GM12878 (cell line): ENCODE data around the gene SGO1. TPM values are rescaled to one million over a fixed set of nuclear protein-coding genes. Genes with fewer than 3 reads are reported as not detected.

Experiments
- ATAC-seq: fragments of 200-7000 bp; cut with Tn5 transposase; 3 replicates; pipeline ENCODE4 v1.9.1; 2020; ENCODE audit warnings: mild to moderate bottlenecking, moderate library complexity
- BruUV-seq: library from RNA; stranded (reverse); fragments of 400-500 nt; replicated peaks from 2 replicates; lab custom pipeline; 2021; lab: Mats Ljungman, UMichigan
- CTCF ChIA-PET: fragments of 300-600 bp; sonication (Branson Sonifier 250); formaldehyde crosslinking; extraction: SDS; loops from one replicate; lab custom pipeline; 2021; ENCODE audit warnings: inconsistent platforms; lab: Yijun Ruan, JAX
- POLR2A ChIA-PET: fragments of 350-600 bp; formaldehyde crosslinking; extraction: SDS; loops from one replicate; lab custom pipeline; 2021; ENCODE audit warnings: inconsistent platforms; lab: Charles Lee
- RAD21 ChIA-PET: fragments of 300-600 bp; sonication (Branson Sonifier 250); formaldehyde crosslinking; loops from one replicate; lab custom pipeline; 2023; ENCODE audit warnings: antibody characterized with exemption; ENCODE audit not compliant: unreplicated experiment; lab: Charles Lee
- SMC1A ChIA-PET: fragments of 300-600 bp; sonication (Branson Sonifier 250); formaldehyde crosslinking; loops from one replicate; lab custom pipeline; 2023; ENCODE audit not compliant: unreplicated experiment, uncharacterized antibody; lab: Charles Lee
- DNase-seq: peaks from one replicate; pipeline ENCODE4 v3.0.0-alpha.2; 2011; ENCODE audit warnings: low read depth, low spot score
- FAIRE-seq: peaks from 3 replicates; lab custom pipeline; 2011; peaks lifted over from hg19 to GRCh38; lab: Jason Lieb, UNC
- H2AFZ ChIP-seq: 2 replicates; pipeline ENCODE4 v1.6.0; 2011; ENCODE audit warnings: low read depth, low read length, control low read depth; ENCODE audit not compliant: control insufficient read depth
- H3K27ac ChIP-seq: 2 replicates; pipeline ENCODE4 v1.5.1; 2011; ENCODE audit warnings: control low read depth; ENCODE audit not compliant: control insufficient read depth, insufficient read depth
- H3K27me3 ChIP-seq, 2 experiments: replicated peaks in 1 of 2; 2 replicates each; pipeline versions ENCODE4 v1.6.0 to v1.6.1; 2011; ENCODE audit warnings: low read length in 1 of 2; ENCODE audit not compliant: control insufficient read depth in 2 of 2, insufficient read depth in 2 of 2
- H3K36me3 ChIP-seq, 2 experiments: 2 replicates each; pipeline ENCODE4 v1.5.1; 2011; ENCODE audit warnings: low read length in 1 of 2; ENCODE audit not compliant: control insufficient read depth in 2 of 2, insufficient read depth in 2 of 2
- H3K4me1 ChIP-seq: 2 replicates; pipeline ENCODE4 v1.6.1; 2011; ENCODE audit warnings: mild to moderate bottlenecking, low read length, moderate library complexity, mixed read lengths; ENCODE audit not compliant: control insufficient read depth, insufficient read depth
- H3K4me2 ChIP-seq: 2 replicates; pipeline ENCODE4 v1.6.0; 2011; ENCODE audit warnings: control low read depth; ENCODE audit not compliant: control insufficient read depth, insufficient read depth
- H3K4me3 ChIP-seq: fragments of 200-600 bp; sonication (generic); 2 replicates; pipeline ENCODE4 v1.5.1; 2016
- H3K79me2 ChIP-seq: 2 replicates; pipeline ENCODE4 v1.6.0; 2011; ENCODE audit warnings: low read length; ENCODE audit not compliant: control insufficient read depth, insufficient read depth
- H3K9ac ChIP-seq: 2 replicates; pipeline ENCODE4 v1.8.0; 2011; ENCODE audit warnings: low read length, control low read depth, mixed read lengths; ENCODE audit not compliant: control insufficient read depth, insufficient read depth
- H3K9me3 ChIP-seq: replicated peaks from 3 replicates; pipeline ENCODE4 v1.5.1; 2011; ENCODE audit warnings: mild to moderate bottlenecking, low read length; ENCODE audit not compliant: control insufficient read depth, insufficient read depth
- H4K20me1 ChIP-seq: 2 replicates; pipeline ENCODE4 v1.6.0; 2011; ENCODE audit not compliant: control insufficient read depth, insufficient read depth
- HDGF ChIP-seq: fragments of 450-650 bp; IDR thresholded peaks from 2 replicates; pipeline ENCODE4 v1.6.1; 2016; ENCODE audit warnings: antibody characterized with exemption
- IKZF2 ChIP-seq, 2 experiments: fragments of 450-650 bp; IDR thresholded peaks; 2 replicates each; pipeline ENCODE4 v1.6.1; 2017; ENCODE audit warnings: mild to moderate bottlenecking in 2 of 2, moderate library complexity in 2 of 2
- IRF4 ChIP-seq: IDR thresholded peaks from 2 replicates; pipeline ENCODE4 v1.6.1; 2011; ENCODE audit warnings: low read depth, low read length
- LARP7 ChIP-seq: fragments of 450-650 bp; IDR thresholded peaks from 2 replicates; pipeline ENCODE4 v1.6.1; 2017; ENCODE audit warnings: mild to moderate bottlenecking
- MYC ChIP-seq: IDR thresholded peaks from 2 replicates; pipeline ENCODE4 v1.6.1; 2011; ENCODE audit warnings: mild to moderate bottlenecking, low read length, moderate library complexity, inconsistent platforms; ENCODE audit not compliant: insufficient read depth, insufficient replicate concordance, insufficient read length, severe bottlenecking
- NFYA ChIP-seq: IDR thresholded peaks from 2 replicates; pipeline ENCODE4 v1.6.1; 2011; ENCODE audit warnings: low read depth, mild to moderate bottlenecking, low read length, improper control_type of control experiment, borderline replicate concordance
- RAD21 ChIP-seq: IDR thresholded peaks from 2 replicates; pipeline ENCODE4 v1.6.1; 2011; ENCODE audit warnings: mild to moderate bottlenecking, low read depth, low read length, moderate library complexity; ENCODE audit not compliant: insufficient read depth
- RELA ChIP-seq: fragments of 450-650 bp; IDR thresholded peaks from 2 replicates; pipeline ENCODE4 v1.8.0; 2014; ENCODE audit warnings: borderline replicate concordance; ENCODE audit not compliant: partially characterized antibody
- SIN3A ChIP-seq: IDR thresholded peaks from 2 replicates; pipeline ENCODE4 v1.6.1; 2012; ENCODE audit warnings: low read depth, low read length, improper control_type of control experiment
- SMARCA5 ChIP-seq: fragments of 450-650 bp; IDR thresholded peaks from 2 replicates; pipeline ENCODE4 v1.6.1; 2017; ENCODE audit warnings: mild to moderate bottlenecking
- STAT3 ChIP-seq: IDR thresholded peaks from 2 replicates; pipeline ENCODE4 v1.6.1; 2011; ENCODE audit warnings: low read depth, low read length, improper control_type of control experiment
- ZNF384 ChIP-seq: IDR thresholded peaks from 2 replicates; pipeline ENCODE4 v1.6.1; 2012; ENCODE audit warnings: low read depth, mild to moderate bottlenecking, low read length, improper control_type of control experiment, borderline replicate concordance
- WGBS: methylation state at CpG from one replicate; pipeline ENCODE4 v1.1.6; 2016; ENCODE audit warnings: low lambda C conversion rate; ENCODE audit not compliant: insufficient replicate concordance, insufficient coverage; ENCODE audit errors: missing lambda C conversion rate; 5-methylcytosine and 5-hydroxymethylcytosine counted together
- in situ Hi-C: fragments of 300-500 bp; cut with MboI; formaldehyde crosslinking; loops from 9 replicates; pipeline ENCODE4 v1.14.3; 2018; ENCODE audit warnings: mixed read lengths
- intact Hi-C: fragments of 100-400 bp; cut with micrococcal nuclease; formaldehyde crosslinking; loops from one replicate; pipeline ENCODE4 v1.14.2; 2022; ENCODE audit not compliant: unreplicated experiment
- polyA plus RNA-seq, 11 experiments: library from polyadenylated mRNA; depleted of rRNA in 4 of 11; unstranded in 6 of 11; stranded (reverse) in 5 of 11; fragments of >200 nt; fragmentation: Nextera tagmentation in 4 of 11; fragmentation: Illumina TruSeq in 1 of 11; extraction: Ambion mirVana in 4 of 11; extraction: Trizol in 1 of 11; gene quantifications; 1 replicate in 1 of 11; 2 replicates in 10 of 11; pipeline versions ENCODE4 v1.2.1 to v1.2.3, GENCODE V29; 2011 to 2016; ENCODE audit warnings: inconsistent platforms in 2 of 11, missing spikeins in 2 of 11, low read depth in 1 of 11
- total RNA-seq, 4 experiments: library from RNA; depleted of rRNA in 3 of 4; stranded (reverse); fragments of >200 nt in 3 of 4; fragmentation: Illumina TruSeq in 1 of 4; extraction: Trizol in 1 of 4; gene quantifications; 2 replicates each; pipeline versions ENCODE4 v1.2.1 to v1.2.3, GENCODE V29; 2013 to 2021
- TF ChIP-seq, protein P1 (sequence below): fragments of 450-650 bp; conservative IDR thresholded peaks from 2 replicates; pipeline ENCODE4 v1.6.1; 2017; ENCODE audit warnings: mild to moderate bottlenecking, moderate library complexity
- TF ChIP-seq, protein P2 (sequence below): IDR thresholded peaks from 2 replicates; pipeline ENCODE4 v1.6.1; 2012; ENCODE audit warnings: mild to moderate bottlenecking, low read depth, low read length
- TF ChIP-seq, protein P3 (sequence below): fragments of 150-350 bp; IDR thresholded peaks from 2 replicates; pipeline ENCODE4 v1.6.1; 2016; ENCODE audit warnings: low read depth, low read length

SGO1 gene
- total and polyA plus RNA-seq, 10 of the 15 experiments (the other 5 are each of a cell fraction or from before 2014, with no cell fraction given), result 10.9 to 46.2 (median 17.6) TPM

DNA sequence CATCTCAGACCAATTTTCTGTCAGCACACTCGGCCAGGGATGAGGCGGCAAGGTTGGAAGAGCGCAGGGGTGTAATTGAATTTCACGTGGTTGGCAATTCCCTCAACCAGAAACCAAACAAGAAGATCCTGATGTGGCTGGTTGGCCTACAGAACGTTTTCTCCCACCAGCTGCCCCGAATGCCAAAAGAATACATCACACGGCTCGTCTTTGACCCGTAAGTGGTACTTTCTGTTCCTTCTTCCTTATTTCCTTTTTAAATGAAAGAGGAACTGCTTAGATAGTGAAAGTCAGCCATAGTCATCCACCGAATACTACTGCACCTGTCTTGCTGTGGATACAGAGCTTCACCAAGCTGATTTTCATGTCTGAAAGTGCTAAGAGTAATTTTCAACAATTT lies 60.1 kb downstream of the SGO1 start:
- SMC1A ChIA-PET, result interaction anchor here (0.6 to 3.0 kb wide), 14 partner anchors 9 to 154 kb away, joined by 3 to 30 read pairs (median 4); partner anchors contain the start of gene SGO1
- Histone ChIP-seq H3K36me3 (no peaks in the 10 kb centered on the region; a peak in 1 of 4 replicates), H3K4me1 (peaks cover 14% of the 10 kb centered on the region), H4K20me1 (no peaks in the 10 kb centered on the region), H3K4me2 (peak overlapping the region; percentile 64), H3K27me3 (no peaks in the 10 kb centered on the region), H3K9me3 (no peaks in the 10 kb centered on the region), H3K9ac (peak overlapping the region; percentile 40; the same call in 1 of the 2 replicates), H3K79me2 (no peaks in the 10 kb centered on the region), H2AFZ (peak overlapping the region; percentile 31), H3K4me3 (peak overlapping the region; percentile 27; the same call in 1 of the 2 replicates), H3K27ac (peak overlapping the region; percentile 62)
- DNase-seq (peak; percentile 71), FAIRE-seq (peak; percentile 93), ATAC-seq (peak; percentile 99)
- CTCF ChIA-PET, result interaction anchor here (1.0 to 2.6 kb wide), 4 partner anchors 42 to 178 kb away, joined by 3 to 5 read pairs (median 4); partner anchors contain the start of gene KAT2B
- RAD21 ChIA-PET, result interaction anchor here (0.8 to 2.5 kb wide), 7 partner anchors 36 to 195 kb away, joined by 3 to 12 read pairs (median 3); partner anchors contain the start of gene SGO1
- in situ Hi-C loops, result no loop called here
- no TSS peak for BruUV-seq
- intact Hi-C loops, result loop anchor here (1.0 to 10.0 kb wide), 4 partner anchors 60 to 241 kb away; partner anchors contain the start of genes KAT2B and SGO1
- WGBS, result 4% methylated on average over 10 of the region's 10 CpGs
- POLR2A ChIA-PET, result interaction anchor here (1.4 to 1.8 kb wide), 2 partner anchors 61 to 85 kb away, joined by 6 to 7 read pairs; partner anchors contain the start of gene SGO1
- TF ChIP-seq HDGF, result no peak
- TF ChIP-seq SMARCA5, result no peak; the same call in 1 of the 2 replicates
- TF ChIP-seq NFYA, result no peak
- TF ChIP-seq, protein P1, sequence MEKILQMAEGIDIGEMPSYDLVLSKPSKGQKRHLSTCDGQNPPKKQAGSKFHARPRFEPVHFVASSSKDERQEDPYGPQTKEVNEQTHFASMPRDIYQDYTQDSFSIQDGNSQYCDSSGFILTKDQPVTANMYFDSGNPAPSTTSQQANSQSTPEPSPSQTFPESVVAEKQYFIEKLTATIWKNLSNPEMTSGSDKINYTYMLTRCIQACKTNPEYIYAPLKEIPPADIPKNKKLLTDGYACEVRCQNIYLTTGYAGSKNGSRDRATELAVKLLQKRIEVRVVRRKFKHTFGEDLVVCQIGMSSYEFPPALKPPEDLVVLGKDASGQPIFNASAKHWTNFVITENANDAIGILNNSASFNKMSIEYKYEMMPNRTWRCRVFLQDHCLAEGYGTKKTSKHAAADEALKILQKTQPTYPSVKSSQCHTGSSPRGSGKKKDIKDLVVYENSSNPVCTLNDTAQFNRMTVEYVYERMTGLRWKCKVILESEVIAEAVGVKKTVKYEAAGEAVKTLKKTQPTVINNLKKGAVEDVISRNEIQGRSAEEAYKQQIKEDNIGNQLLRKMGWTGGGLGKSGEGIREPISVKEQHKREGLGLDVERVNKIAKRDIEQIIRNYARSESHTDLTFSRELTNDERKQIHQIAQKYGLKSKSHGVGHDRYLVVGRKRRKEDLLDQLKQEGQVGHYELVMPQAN, result no peak
- TF ChIP-seq RAD21, result no peak
- TF ChIP-seq LARP7, result no peak
- peak; percentile 66 for TF ChIP-seq IRF4
- TF ChIP-seq RELA, result no peak
- TF ChIP-seq STAT3, result no peak
- TF ChIP-seq ZNF384, result no peak
- TF ChIP-seq, protein P2, sequence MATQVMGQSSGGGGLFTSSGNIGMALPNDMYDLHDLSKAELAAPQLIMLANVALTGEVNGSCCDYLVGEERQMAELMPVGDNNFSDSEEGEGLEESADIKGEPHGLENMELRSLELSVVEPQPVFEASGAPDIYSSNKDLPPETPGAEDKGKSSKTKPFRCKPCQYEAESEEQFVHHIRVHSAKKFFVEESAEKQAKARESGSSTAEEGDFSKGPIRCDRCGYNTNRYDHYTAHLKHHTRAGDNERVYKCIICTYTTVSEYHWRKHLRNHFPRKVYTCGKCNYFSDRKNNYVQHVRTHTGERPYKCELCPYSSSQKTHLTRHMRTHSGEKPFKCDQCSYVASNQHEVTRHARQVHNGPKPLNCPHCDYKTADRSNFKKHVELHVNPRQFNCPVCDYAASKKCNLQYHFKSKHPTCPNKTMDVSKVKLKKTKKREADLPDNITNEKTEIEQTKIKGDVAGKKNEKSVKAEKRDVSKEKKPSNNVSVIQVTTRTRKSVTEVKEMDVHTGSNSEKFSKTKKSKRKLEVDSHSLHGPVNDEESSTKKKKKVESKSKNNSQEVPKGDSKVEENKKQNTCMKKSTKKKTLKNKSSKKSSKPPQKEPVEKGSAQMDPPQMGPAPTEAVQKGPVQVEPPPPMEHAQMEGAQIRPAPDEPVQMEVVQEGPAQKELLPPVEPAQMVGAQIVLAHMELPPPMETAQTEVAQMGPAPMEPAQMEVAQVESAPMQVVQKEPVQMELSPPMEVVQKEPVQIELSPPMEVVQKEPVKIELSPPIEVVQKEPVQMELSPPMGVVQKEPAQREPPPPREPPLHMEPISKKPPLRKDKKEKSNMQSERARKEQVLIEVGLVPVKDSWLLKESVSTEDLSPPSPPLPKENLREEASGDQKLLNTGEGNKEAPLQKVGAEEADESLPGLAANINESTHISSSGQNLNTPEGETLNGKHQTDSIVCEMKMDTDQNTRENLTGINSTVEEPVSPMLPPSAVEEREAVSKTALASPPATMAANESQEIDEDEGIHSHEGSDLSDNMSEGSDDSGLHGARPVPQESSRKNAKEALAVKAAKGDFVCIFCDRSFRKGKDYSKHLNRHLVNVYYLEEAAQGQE, result no peak
- peak; percentile 89 to 92 for TF ChIP-seq IKZF2 (IDR thresholded peaks at IDR 0.05)
- no peak for TF ChIP-seq SIN3A
- TF ChIP-seq, protein P3, sequence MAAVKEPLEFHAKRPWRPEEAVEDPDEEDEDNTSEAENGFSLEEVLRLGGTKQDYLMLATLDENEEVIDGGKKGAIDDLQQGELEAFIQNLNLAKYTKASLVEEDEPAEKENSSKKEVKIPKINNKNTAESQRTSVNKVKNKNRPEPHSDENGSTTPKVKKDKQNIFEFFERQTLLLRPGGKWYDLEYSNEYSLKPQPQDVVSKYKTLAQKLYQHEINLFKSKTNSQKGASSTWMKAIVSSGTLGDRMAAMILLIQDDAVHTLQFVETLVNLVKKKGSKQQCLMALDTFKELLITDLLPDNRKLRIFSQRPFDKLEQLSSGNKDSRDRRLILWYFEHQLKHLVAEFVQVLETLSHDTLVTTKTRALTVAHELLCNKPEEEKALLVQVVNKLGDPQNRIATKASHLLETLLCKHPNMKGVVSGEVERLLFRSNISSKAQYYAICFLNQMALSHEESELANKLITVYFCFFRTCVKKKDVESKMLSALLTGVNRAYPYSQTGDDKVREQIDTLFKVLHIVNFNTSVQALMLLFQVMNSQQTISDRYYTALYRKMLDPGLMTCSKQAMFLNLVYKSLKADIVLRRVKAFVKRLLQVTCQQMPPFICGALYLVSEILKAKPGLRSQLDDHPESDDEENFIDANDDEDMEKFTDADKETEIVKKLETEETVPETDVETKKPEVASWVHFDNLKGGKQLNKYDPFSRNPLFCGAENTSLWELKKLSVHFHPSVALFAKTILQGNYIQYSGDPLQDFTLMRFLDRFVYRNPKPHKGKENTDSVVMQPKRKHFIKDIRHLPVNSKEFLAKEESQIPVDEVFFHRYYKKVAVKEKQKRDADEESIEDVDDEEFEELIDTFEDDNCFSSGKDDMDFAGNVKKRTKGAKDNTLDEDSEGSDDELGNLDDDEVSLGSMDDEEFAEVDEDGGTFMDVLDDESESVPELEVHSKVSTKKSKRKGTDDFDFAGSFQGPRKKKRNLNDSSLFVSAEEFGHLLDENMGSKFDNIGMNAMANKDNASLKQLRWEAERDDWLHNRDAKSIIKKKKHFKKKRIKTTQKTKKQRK, result no peak
- no peak for TF ChIP-seq MYC
